ENCODE results near the gene EDA2R. TPM values are rescaled to one million over a fixed set of nuclear protein-coding genes. Genes with fewer than 3 reads are reported as not detected.

Gene EDA2R, protein sequence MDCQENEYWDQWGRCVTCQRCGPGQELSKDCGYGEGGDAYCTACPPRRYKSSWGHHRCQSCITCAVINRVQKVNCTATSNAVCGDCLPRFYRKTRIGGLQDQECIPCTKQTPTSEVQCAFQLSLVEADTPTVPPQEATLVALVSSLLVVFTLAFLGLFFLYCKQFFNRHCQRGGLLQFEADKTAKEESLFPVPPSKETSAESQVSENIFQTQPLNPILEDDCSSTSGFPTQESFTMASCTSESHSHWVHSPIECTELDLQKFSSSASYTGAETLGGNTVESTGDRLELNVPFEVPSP
- 6.5 and 10.4 TPM in 2 replicates for total RNA-seq (2014; rRNA removed; shearing (Covaris generic); ENCODE audit: low replicate concordance)

GRCh38 chrX:66638591-66639500, at the start of gene EDA2R:
Gene EDA2R (minus strand): TSS chrX:66639078. CDS start chrX:66616020, 23,058 bp downstream.
- peak; percentile 88 for DNase-seq (ENCODE audit: low read depth)
- in situ Hi-C loops (cut with HindIII; ENCODE audit: low pct_unique_long_range_greater_than_20kb, low sequenced_read_pairs), result no loop called here

- no peak for DNase-seq (ENCODE audit: low read depth)
- in situ Hi-C loops (cut with HindIII; ENCODE audit: low pct_unique_long_range_greater_than_20kb, low sequenced_read_pairs), result no loop called here
Measured at GRCh38 chrX:66684196-66684595, 45.3 kb upstream of the EDA2R start.

DNA sequence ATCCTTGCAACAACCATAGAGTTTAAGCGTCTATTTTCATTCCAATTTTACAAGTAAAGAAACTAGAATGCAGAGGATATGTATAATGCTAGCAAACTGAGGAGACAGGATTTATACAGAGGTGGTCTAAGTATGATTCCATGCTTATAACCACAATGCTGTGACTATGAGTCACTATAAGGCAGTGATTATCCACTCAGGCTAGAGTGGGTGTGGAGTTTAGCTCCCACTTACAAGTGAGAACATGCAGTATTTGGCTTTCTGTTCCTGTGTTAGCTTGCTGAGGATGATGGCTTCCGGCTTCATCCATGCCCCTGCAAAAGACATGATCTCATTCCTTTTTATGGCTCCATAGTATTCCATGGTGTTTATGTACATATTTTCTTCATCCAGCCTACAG, 41.6 kb upstream of the EDA2R start:
- DNase-seq (ENCODE audit: low read depth), result no peak
- in situ Hi-C loops (cut with HindIII; ENCODE audit: low pct_unique_long_range_greater_than_20kb, low sequenced_read_pairs), result no loop called here

- in situ Hi-C loops (cut with HindIII; ENCODE audit: low pct_unique_long_range_greater_than_20kb, low sequenced_read_pairs), result no loop called here
- no peak for DNase-seq (ENCODE audit: low read depth)
Measured at GRCh38 chrX:66677430-66677829, 38.6 kb upstream of the EDA2R start.

DNA sequence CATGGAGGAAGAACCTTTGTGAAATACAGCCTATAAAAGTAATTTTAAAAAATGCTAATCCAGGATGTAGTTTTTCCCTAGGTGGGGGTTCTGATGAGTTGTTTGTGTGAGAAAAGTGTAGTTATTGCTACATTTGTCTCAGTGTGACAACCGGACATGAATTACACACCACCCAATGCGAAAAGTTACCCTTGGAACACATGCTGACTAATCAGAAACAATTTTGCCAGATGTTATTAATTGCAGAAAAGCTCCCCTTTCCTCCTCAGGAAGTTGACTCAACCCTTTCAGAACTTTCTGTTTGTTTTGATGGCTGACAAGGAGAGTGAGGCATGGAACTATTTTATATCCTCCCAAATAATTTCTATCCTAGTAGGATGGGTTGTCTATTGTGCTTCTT, 38.1 kb upstream of the EDA2R start:
- DNase-seq (ENCODE audit: low read depth), result no peak
- in situ Hi-C loops (cut with HindIII; ENCODE audit: low pct_unique_long_range_greater_than_20kb, low sequenced_read_pairs), result no loop called here

GRCh38 chrX:66676413-66676812, 37.5 kb upstream of the EDA2R start:
- in situ Hi-C loops (cut with HindIII; ENCODE audit: low pct_unique_long_range_greater_than_20kb, low sequenced_read_pairs), result no loop called here

DNA sequence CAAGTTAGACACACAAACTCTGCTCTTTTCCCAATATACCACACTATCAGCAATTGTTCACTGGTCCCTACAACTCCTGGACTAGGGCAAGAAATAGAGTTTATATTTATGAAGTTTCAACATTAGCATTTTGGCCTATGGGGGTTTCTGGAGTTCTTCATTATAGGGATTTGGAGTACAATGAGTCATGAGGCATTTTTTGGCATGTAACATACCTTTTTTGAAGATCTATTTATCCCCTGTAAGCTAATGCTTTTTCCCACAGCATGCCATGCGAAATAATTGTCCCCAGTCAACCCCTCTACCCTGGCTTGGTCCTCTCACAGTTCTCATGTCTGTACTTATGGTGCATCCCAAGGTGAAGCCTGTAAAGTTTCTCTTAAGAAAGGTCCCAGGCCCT, 36.7 kb upstream of the EDA2R start:
- DNase-seq (ENCODE audit: low read depth), result no peak
- in situ Hi-C loops (cut with HindIII; ENCODE audit: low pct_unique_long_range_greater_than_20kb, low sequenced_read_pairs), result no loop called here

More at GRCh38 chrX:66676413-66676812, 37.5 kb upstream of the EDA2R start:
- no peak for DNase-seq (ENCODE audit: low read depth)

DNA sequence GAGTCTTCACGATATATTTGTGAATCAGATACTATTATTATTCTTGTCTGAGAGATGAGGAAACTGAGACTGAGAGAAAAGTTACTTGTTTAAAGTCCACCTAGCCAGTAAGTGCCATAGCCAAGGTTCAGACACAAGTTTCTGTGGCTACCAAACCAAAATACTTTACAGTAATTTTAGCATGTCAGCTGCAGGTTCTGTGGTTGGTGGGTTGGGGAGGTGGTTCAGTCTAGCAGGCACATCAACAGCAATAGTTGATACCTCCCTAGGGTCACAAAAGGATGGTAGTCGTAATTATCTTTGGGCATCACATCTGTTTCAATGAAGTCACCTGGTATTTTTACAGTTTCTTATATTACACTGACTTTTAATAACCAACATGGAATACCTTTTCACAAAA, 35.6 kb upstream of the EDA2R start:
- DNase-seq (ENCODE audit: low read depth), result no peak
- in situ Hi-C loops (cut with HindIII; ENCODE audit: low pct_unique_long_range_greater_than_20kb, low sequenced_read_pairs), result no loop called here

GRCh38 chrX:66672106-66672505, 33.2 kb upstream of the EDA2R start:
- DNase-seq (ENCODE audit: low read depth), result no peak
- in situ Hi-C loops (cut with HindIII; ENCODE audit: low pct_unique_long_range_greater_than_20kb, low sequenced_read_pairs), result no loop called here

DNA sequence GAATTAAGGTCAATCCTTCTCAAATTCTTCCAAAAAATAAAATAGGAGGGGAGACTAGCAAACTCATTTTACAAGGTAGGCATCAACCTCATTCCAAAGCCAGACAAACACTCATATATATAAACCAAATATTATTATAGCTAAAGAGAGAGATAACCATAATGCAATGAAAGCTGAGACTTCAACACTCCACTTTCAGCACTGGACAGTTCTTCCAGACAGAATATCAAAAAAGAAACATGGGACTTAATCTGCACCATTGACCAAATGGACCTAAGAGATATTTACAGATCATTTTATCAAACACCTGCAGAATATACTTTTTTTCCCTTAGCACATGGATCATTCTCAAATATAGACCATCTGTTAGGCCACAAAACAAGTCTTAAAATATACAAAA, 15.5 kb upstream of the EDA2R start:
- in situ Hi-C loops (cut with HindIII; ENCODE audit: low pct_unique_long_range_greater_than_20kb, low sequenced_read_pairs), result no loop called here
- no peak for DNase-seq (ENCODE audit: low read depth)

- in situ Hi-C loops (cut with HindIII; ENCODE audit: low pct_unique_long_range_greater_than_20kb, low sequenced_read_pairs), result no loop called here
- peak; percentile 67 for DNase-seq (ENCODE audit: low read depth)
Measured at GRCh38 chrX:66635360-66635759, 3.5 kb downstream of the EDA2R start.

DNA sequence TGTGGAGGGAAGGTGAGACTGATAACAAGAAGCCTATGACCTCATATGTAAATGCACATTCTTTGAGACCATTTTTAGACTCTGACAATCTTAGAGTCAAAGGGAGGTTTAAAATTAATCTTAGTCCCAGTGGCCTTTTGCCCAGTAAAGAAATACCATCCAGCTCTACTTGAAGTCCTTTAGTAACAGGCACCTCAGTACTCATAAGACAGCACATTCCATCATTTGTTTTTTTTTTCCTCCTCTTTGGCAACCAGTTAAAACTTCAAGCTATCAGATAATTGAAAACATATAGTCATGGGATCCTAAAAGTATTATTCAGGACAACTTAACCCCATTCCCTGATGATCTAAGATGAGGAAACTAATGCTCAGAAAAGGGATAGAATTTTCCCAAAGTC, 4.6 kb downstream of the EDA2R start:
- peak; percentile 30 for DNase-seq (ENCODE audit: low read depth)
- in situ Hi-C loops (cut with HindIII; ENCODE audit: low pct_unique_long_range_greater_than_20kb, low sequenced_read_pairs), result no loop called here

DNA sequence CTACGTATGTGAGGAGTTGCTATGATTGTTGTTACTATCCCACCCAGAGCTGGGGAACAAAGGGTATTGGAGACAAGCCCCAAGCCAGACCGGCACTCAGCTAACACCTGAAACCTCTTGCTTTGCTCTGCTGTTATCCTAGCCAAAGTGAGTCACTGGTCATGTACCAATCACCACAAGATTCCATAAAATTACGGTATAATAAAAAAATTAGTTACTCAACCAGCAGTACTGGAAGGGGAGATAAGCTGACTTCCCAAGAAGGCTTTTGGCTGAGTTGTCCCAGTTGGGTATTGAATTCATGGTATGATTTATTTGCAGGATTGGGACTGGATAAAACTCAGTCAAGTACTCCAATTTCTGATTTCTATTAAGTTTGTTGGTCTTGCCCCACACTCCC, 5.3 kb downstream of the EDA2R start:
- DNase-seq (ENCODE audit: low read depth), result peak; percentile 43
- in situ Hi-C loops (cut with HindIII; ENCODE audit: low pct_unique_long_range_greater_than_20kb, low sequenced_read_pairs), result no loop called here

- peak; percentile 19 for DNase-seq (ENCODE audit: low read depth)
- in situ Hi-C loops (cut with HindIII; ENCODE audit: low pct_unique_long_range_greater_than_20kb, low sequenced_read_pairs), result no loop called here
Measured at GRCh38 chrX:66632981-66633380, 5.9 kb downstream of the EDA2R start.

GRCh38 chrX:66632473-66632872, 6.4 kb downstream of the EDA2R start:
- in situ Hi-C loops (cut with HindIII; ENCODE audit: low pct_unique_long_range_greater_than_20kb, low sequenced_read_pairs), result no loop called here

GRCh38 chrX:66625525-66625924, 13.4 kb downstream of the EDA2R start:
- DNase-seq (ENCODE audit: low read depth), result no peak
- in situ Hi-C loops (cut with HindIII; ENCODE audit: low pct_unique_long_range_greater_than_20kb, low sequenced_read_pairs), result no loop called here

More at GRCh38 chrX:66632473-66632872, 6.4 kb downstream of the EDA2R start:
- no peak for DNase-seq (ENCODE audit: low read depth)

DNA sequence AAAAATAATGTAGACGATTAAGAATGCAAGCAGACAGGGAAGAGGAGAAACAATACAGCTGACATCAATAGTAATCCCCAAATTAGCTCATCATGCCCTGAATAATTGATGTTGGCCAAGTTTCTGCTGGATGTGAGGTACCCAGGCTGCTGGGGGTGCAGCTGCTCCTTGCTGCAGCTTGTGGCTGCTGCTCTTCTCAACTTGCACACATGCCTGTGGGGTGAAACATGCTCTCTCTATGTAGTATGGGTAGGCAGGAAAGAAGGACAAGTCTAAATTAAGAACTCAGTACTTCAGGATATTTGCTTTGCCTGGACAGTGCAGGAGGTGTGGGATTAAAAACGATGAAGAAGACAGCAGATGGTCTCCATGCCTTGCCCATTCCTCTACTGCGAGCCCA, 16.7 kb downstream of the EDA2R start:
- in situ Hi-C loops (cut with HindIII; ENCODE audit: low pct_unique_long_range_greater_than_20kb, low sequenced_read_pairs), result no loop called here

GRCh38 chrX:66616944-66617343, 21.9 kb downstream of the EDA2R start:
- DNase-seq (ENCODE audit: low read depth), result no peak
- in situ Hi-C loops (cut with HindIII; ENCODE audit: low pct_unique_long_range_greater_than_20kb, low sequenced_read_pairs), result no loop called here

More for the DNA sequence above, 16.7 kb downstream of the EDA2R start:
- DNase-seq (ENCODE audit: low read depth), result no peak

DNA sequence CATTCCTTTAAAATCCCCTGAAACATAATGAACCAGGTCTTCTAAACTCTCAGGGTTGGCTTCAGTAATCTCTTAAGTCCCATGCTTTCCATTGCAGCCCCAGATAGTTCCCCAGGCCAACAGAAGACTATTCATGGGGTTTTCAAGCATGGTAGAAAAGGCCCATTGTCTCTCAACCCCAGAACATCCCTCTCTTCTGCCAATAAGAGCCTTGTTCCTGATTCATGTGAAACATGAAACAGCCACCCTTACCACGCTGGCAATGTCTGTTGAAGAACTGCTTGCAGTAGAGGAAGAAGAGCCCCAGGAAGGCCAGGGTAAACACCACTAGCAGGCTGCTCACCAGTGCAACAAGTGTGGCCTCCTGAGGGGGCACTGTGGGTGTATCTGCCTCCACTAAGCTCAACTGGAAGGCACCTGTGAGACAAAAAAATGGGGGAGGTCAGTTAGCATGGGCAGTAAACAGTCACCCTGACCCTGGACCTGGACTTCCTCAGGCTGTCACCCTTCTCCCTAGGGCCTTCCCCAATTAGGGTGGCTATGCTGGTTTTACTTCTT, 36.4 kb downstream of the EDA2R start:
- no peak for DNase-seq (ENCODE audit: low read depth)
- in situ Hi-C loops (cut with HindIII; ENCODE audit: low pct_unique_long_range_greater_than_20kb, low sequenced_read_pairs), result no loop called here
